Right lobe of liver (tissue), 4 donors: Measurements from ENCODE around the gene MAP3K12.

Experiments
- CTCF ChIP-seq, 4 donors: fragments of 200-600 bp in 3 of 4; fragments of 450-650 bp in 1 of 4; IDR thresholded peaks; one replicate each; pipeline versions ENCODE4 v1.5.1 to v1.8.0; 2016 to 2022; ENCODE audit warnings: antibody characterized with exemption in 4 of 4, mild to moderate bottlenecking in 2 of 4
- POLR2A ChIP-seq: fragments of 450-650 bp; IDR thresholded peaks from one replicate; pipeline ENCODE4 v1.6.1; 2017; ENCODE audit warnings: antibody characterized with exemption, mild to moderate bottlenecking
- donor health status: DM: no; HTN: no; CAD: no.
- donor health status: DM: no; HTN: no; CAD: no.
- donor health status: DM: no; HTN: yes; CAD: no.

GRCh38 chr12:53510181-53510812 is 11.0 kb upstream of the MAP3K12 start:
- TF ChIP-seq CTCF (IDR thresholded peaks at IDR 0.05) (no peak), POLR2A (no peak)
